ENCODE measurements around the gene PTPN9.

The PTPN9 gene

GRCh38 chr15:75425966-75426500 lies 153.1 kb downstream of the PTPN9 start:
- no peak overlapping the region for H3K4me3 ChIP-seq (ENCODE audit: low read depth, low read length)

- no peak overlapping the region for H3K4me3 ChIP-seq (ENCODE audit: low read depth, low read length)
Measured at GRCh38 chr15:75422554-75422953, 156.6 kb downstream of the PTPN9 start.

DNA sequence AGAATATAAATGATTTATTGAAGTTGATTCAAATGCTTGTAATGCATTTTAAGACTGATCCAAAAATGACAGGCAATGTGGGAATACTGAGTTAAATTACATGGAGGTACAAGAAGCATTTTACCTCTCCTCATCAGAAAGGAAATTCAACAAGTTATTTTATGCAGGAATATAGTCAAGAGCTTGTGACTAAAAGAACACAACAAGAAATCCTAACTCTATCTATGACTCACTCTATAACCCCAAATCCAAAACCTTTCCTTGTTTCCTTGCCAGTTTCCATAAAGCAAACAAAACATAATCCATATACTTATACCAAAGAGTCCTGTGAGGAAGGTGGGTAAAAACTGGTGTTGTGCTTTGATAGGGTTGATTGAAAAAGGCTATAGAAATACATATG lies 158.4 kb downstream of the PTPN9 start:
- no peak overlapping the region for H3K4me3 ChIP-seq (ENCODE audit: low read depth, low read length)

- no peak overlapping the region for H3K4me3 ChIP-seq (ENCODE audit: low read depth, low read length)
Measured at GRCh38 chr15:75416584-75416983, 162.5 kb downstream of the PTPN9 start.
